Cardiac muscle cell (in vitro differentiated cells and primary cell): Measurements from ENCODE around the gene CPT1C. TPM values are rescaled to one million over a fixed set of nuclear protein-coding genes. Genes with fewer than 3 reads are reported as not detected.

Experiments used
- DNase-seq, 2 donors: peaks; one replicate each; pipeline versions ENCODE4 v3.0.0 to v3.0.0-alpha.2; 2010 to 2017; ENCODE audit warnings: low read depth in 1 of 2, low spot score in 1 of 2
- H3K27ac ChIP-seq: fragments of 200-600 bp; sonication (generic); 2 replicates; pipeline ENCODE4 v1.5.1; 2016
- H3K27me3 ChIP-seq: fragments of 200-600 bp; sonication (generic); 2 replicates; pipeline ENCODE4 v1.6.0; 2016; ENCODE audit warnings: control low read depth
- H3K36me3 ChIP-seq: fragments of 200-600 bp; sonication (generic); 2 replicates; pipeline ENCODE4 v1.5.1; 2016; ENCODE audit warnings: control low read depth
- H3K4me1 ChIP-seq: fragments of 200-600 bp; sonication (generic); 2 replicates; pipeline ENCODE4 v1.8.1; 2017; ENCODE audit warnings: low read depth, mild to moderate bottlenecking, mixed run types
- H3K4me3 ChIP-seq: fragments of 200-600 bp; sonication (generic); 2 replicates; pipeline ENCODE4 v1.5.1; 2016; ENCODE audit warnings: mild to moderate bottlenecking
- H3K9me3 ChIP-seq: fragments of 200-600 bp; sonication (generic); 2 replicates; pipeline ENCODE4 v1.5.1; 2017; ENCODE audit warnings: low read depth, mild to moderate bottlenecking, control low read depth
- CTCF ChIP-seq: IDR thresholded peaks from 2 replicates; pipeline ENCODE4 v1.5.1; 2012; ENCODE audit warnings: low read depth, mild to moderate bottlenecking, low read length
- polyA plus RNA-seq: library from polyadenylated mRNA; unstranded; fragments of >200 nt; fragmentation: Nextera tagmentation; extraction: Ambion mirVana; gene quantifications from 2 replicates; pipeline ENCODE4 v1.2.1, GENCODE V29; 2016
- total RNA-seq: library from RNA; depleted of rRNA; stranded (reverse); fragments of >200 nt; gene quantifications from 2 replicates; pipeline ENCODE4 v1.2.3, GENCODE V29; 2016

The CPT1C gene
- total and polyA plus RNA-seq, 2 experiments from 2014 or later = 31.7 to 33.8 TPM

- Histone ChIP-seq H3K4me3 (peak overlapping the region; percentile 78), H3K4me1 (peaks cover 6% of the 10 kb centered on the region), H3K9me3 (no peaks in the 10 kb centered on the region), H3K36me3 (peaks cover 8% of the 10 kb centered on the region), H3K27ac (no peak overlapping the region), H3K27me3 (no peaks in the 10 kb centered on the region)
- DNase-seq = peak; percentile 80 to 89
- no peak for TF ChIP-seq CTCF
Measured at GRCh38 chr19:49664171-49665035, 26.5 kb upstream of the CPT1C start.

- Histone ChIP-seq H3K27ac (peak overlapping the region; percentile 65), H3K36me3 (peaks cover 8% of the 10 kb centered on the region), H3K9me3 (no peaks in the 10 kb centered on the region), H3K4me3 (peak overlapping the region; percentile 78), H3K4me1 (peaks cover 6% of the 10 kb centered on the region), H3K27me3 (no peaks in the 10 kb centered on the region)
- TF ChIP-seq CTCF = no peak
- DNase-seq = no peak
Measured at GRCh38 chr19:49665036-49665350, 25.9 kb upstream of the CPT1C start.

GRCh38 chr19:49665351-49666119, 25.4 kb upstream of the CPT1C start, which contains the start of the genes BCL2L12 and IRF3:
TSS of gene BCL2L12 (plus strand) at chr19:49665933. CDS start at chr19:49666693, 760 bp downstream.
TSS of gene IRF3 (minus strand) at chr19:49665857. CDS start at chr19:49664838, 1,019 bp downstream.
- peak; percentile 8 for TF ChIP-seq CTCF
- Histone ChIP-seq H3K4me3 (peak within 1 kb of the TSS; percentile 78), H3K36me3 (peaks cover 8% of the 10 kb centered on the region), H3K27me3 (no peaks in the 10 kb centered on the region), H3K27ac (peak within 1 kb of the TSS; percentile 85), H3K9me3 (no peaks in the 10 kb centered on the region), H3K4me1 (peaks cover 6% of the 10 kb centered on the region)
- peak; percentile 97 to 98 for DNase-seq

GRCh38 chr19:49666120-49666444, 24.8 kb upstream of the CPT1C start:
- peaks cover 6% of the 10 kb centered on the region for H3K4me1 ChIP-seq
- H3K9me3 ChIP-seq = no peaks in the 10 kb centered on the region
- H3K27me3 ChIP-seq = no peaks in the 10 kb centered on the region
- TF ChIP-seq CTCF = no peak
- peak overlapping the region; percentile 78 for H3K4me3 ChIP-seq
- peaks cover 6% of the 10 kb centered on the region for H3K36me3 ChIP-seq
- peak overlapping the region; percentile 85 for H3K27ac ChIP-seq
- no peak for DNase-seq

GRCh38 chr19:49667473-49667872, 23.4 kb upstream of the CPT1C start:
- TF ChIP-seq CTCF = no peak
- H3K27ac ChIP-seq = no peak overlapping the region
- no peak for DNase-seq
- H3K27me3 ChIP-seq = no peaks in the 10 kb centered on the region
- H3K9me3 ChIP-seq = no peaks in the 10 kb centered on the region
- H3K4me1 ChIP-seq = peaks cover 6% of the 10 kb centered on the region
- H3K4me3 ChIP-seq = no peak overlapping the region
- no peaks in the 10 kb centered on the region for H3K36me3 ChIP-seq
